Nephron (organoid): Measurements from ENCODE around the gene SLC50A1.

ENCODE experiments used
- H3K27ac Mint-ChIP-seq, 3 experiments: 2 replicates each; pipeline ENCODE4 v1.8.0; 2020; ENCODE audit warnings: mixed read lengths in 3 of 3, mild to moderate bottlenecking in 2 of 3, moderate library complexity in 1 of 3
- H3K27me3 Mint-ChIP-seq: 2 replicates; pipeline ENCODE4 v1.8.0; 2021; ENCODE audit warnings: low read depth, mild to moderate bottlenecking, moderate library complexity, mixed read lengths
- H3K36me3 Mint-ChIP-seq: 2 replicates; pipeline ENCODE4 v1.8.0; 2020; ENCODE audit warnings: low read depth, mixed read lengths
- H3K4me1 Mint-ChIP-seq: 2 replicates; pipeline ENCODE4 v1.8.0; 2020; ENCODE audit warnings: mixed read lengths
- H3K4me3 Mint-ChIP-seq, 3 experiments: 2 replicates each; pipeline ENCODE4 v1.8.0; 2020; ENCODE audit warnings: mild to moderate bottlenecking in 3 of 3, mixed read lengths in 3 of 3, moderate library complexity in 2 of 3
- H3K9me3 Mint-ChIP-seq: 2 replicates; pipeline ENCODE4 v1.8.0; 2020; ENCODE audit warnings: mixed read lengths
- TF ChIP-seq, protein P1 (sequence below), 3 experiments: fragments of 200-600 bp; sonication (generic); IDR thresholded peaks; one replicate each; pipeline ENCODE4 v1.5.0; 2021; ENCODE audit warnings: antibody characterized with exemption in 3 of 3; ENCODE audit not compliant: unreplicated experiment in 3 of 3

SLC50A1 gene

GRCh38 chr1:155120253-155120652 lies 15.4 kb upstream of the SLC50A1 start:
- Mint-ChIP-seq H3K27ac (no peak overlapping the region), H3K9me3 (no peaks in the 10 kb centered on the region), H3K4me1 (peaks cover 5% of the 10 kb centered on the region), H3K27me3 (peaks cover 50% of the 10 kb centered on the region), H3K4me3 (no peak overlapping the region), H3K36me3 (no peaks in the 10 kb centered on the region)
- TF ChIP-seq, protein P1, sequence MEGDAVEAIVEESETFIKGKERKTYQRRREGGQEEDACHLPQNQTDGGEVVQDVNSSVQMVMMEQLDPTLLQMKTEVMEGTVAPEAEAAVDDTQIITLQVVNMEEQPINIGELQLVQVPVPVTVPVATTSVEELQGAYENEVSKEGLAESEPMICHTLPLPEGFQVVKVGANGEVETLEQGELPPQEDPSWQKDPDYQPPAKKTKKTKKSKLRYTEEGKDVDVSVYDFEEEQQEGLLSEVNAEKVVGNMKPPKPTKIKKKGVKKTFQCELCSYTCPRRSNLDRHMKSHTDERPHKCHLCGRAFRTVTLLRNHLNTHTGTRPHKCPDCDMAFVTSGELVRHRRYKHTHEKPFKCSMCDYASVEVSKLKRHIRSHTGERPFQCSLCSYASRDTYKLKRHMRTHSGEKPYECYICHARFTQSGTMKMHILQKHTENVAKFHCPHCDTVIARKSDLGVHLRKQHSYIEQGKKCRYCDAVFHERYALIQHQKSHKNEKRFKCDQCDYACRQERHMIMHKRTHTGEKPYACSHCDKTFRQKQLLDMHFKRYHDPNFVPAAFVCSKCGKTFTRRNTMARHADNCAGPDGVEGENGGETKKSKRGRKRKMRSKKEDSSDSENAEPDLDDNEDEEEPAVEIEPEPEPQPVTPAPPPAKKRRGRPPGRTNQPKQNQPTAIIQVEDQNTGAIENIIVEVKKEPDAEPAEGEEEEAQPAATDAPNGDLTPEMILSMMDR (IDR thresholded peaks at IDR 0.05; ENCODE audit: unreplicated experiment in 3 of 3) = no peak

DNA sequence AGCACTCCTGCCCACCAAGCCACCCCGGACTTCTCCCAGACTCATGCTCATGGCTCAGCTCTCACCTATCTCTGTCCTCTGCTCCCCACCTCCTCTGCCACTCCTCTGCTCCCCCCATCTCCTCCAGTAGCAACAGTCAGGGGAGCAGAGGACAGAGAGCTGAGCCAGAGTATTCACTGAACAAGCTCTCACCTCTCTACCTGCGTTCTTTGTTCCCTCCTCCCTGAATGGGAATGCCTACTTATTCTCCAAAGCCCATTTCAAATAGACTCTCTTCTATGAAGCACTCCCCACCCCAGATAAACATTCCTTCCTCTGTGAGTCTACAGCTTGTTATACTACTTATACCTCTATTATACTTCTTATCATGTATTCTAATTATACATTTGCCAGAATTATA lies 14.4 kb upstream of the SLC50A1 start:
- Mint-ChIP-seq H3K36me3 (no peaks in the 10 kb centered on the region), H3K9me3 (no peaks in the 10 kb centered on the region), H3K27ac (no peak overlapping the region), H3K27me3 (peaks cover 57% of the 10 kb centered on the region), H3K4me3 (no peak overlapping the region), H3K4me1 (peaks cover 10% of the 10 kb centered on the region)
- TF ChIP-seq, protein P1 (IDR thresholded peaks at IDR 0.05; ENCODE audit: unreplicated experiment in 3 of 3) = no peak

DNA sequence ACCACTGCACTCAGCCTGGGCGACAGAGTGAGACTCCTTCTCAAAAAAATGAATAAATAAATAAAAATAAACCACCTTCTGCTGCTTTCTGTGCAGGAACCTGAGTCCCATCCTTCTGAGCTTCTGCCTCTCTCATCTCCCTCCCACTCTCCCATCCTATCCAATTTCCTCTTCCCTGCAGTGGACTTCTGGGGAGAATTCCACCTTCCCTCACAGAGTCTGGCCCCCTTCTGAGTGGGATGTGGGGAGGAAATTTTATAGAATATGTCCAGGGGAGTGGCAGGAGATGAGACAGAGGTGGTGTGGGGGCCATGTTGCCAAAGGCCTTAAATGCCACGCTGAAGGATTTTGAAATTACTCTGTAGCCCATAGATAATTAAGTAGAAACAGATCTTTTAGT lies 13.3 kb upstream of the SLC50A1 start:
- Mint-ChIP-seq H3K27ac (no peak overlapping the region), H3K27me3 (peaks cover 67% of the 10 kb centered on the region), H3K9me3 (no peaks in the 10 kb centered on the region), H3K4me3 (no peak overlapping the region), H3K4me1 (peaks cover 20% of the 10 kb centered on the region), H3K36me3 (no peaks in the 10 kb centered on the region)
- TF ChIP-seq, protein P1 (IDR thresholded peaks at IDR 0.05; ENCODE audit: unreplicated experiment in 3 of 3) = no peak

DNA sequence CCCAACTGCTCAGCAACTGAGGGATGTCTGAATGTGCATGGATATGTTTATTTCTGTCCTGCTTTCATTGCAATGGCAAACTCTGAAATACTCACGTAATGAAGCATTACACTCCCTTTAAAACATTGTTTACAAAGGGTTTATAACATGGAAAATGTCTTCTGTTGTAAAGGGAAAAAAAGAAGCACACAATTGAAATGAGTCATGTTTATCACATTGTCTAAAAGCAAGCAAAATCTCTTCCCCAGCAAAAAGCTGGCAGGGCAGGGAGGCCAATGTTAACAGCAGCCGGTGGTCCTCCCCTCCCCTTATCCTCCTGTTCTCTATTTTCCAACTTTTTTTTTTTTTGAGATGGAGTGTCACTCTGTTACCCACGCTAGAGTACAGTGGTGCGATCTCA lies 11.9 kb upstream of the SLC50A1 start:
- TF ChIP-seq, protein P1 (IDR thresholded peaks at IDR 0.05; ENCODE audit: unreplicated experiment in 3 of 3) = no peak
- Mint-ChIP-seq H3K4me3 (no peak overlapping the region), H3K4me1 (peaks cover 32% of the 10 kb centered on the region), H3K27me3 (peaks cover 69% of the 10 kb centered on the region), H3K36me3 (no peaks in the 10 kb centered on the region), H3K9me3 (no peaks in the 10 kb centered on the region), H3K27ac (peak overlapping the region in 1 of 3 experiments; percentile 39)

- TF ChIP-seq, protein P1 (IDR thresholded peaks at IDR 0.05; ENCODE audit: unreplicated experiment in 3 of 3) = no peak
- Mint-ChIP-seq H3K36me3 (no peaks in the 10 kb centered on the region), H3K27me3 (peaks cover 63% of the 10 kb centered on the region), H3K4me1 (peaks cover 41% of the 10 kb centered on the region), H3K27ac (peak overlapping the region in 2 of 3 experiments; percentile 35 to 74), H3K9me3 (no peaks in the 10 kb centered on the region), H3K4me3 (peak overlapping the region; percentile 59 to 80 (median 74))
Measured at GRCh38 chr1:155124503-155125463, 10.9 kb upstream of the SLC50A1 start.
